ENCODE measurements around the gene SHE.
"Not testable (repeated sequence)": the region's sequence is repeated elsewhere in the genome, so short reads cannot be mapped to it uniquely, and the experiment has no call there.

SHE gene

DNA sequence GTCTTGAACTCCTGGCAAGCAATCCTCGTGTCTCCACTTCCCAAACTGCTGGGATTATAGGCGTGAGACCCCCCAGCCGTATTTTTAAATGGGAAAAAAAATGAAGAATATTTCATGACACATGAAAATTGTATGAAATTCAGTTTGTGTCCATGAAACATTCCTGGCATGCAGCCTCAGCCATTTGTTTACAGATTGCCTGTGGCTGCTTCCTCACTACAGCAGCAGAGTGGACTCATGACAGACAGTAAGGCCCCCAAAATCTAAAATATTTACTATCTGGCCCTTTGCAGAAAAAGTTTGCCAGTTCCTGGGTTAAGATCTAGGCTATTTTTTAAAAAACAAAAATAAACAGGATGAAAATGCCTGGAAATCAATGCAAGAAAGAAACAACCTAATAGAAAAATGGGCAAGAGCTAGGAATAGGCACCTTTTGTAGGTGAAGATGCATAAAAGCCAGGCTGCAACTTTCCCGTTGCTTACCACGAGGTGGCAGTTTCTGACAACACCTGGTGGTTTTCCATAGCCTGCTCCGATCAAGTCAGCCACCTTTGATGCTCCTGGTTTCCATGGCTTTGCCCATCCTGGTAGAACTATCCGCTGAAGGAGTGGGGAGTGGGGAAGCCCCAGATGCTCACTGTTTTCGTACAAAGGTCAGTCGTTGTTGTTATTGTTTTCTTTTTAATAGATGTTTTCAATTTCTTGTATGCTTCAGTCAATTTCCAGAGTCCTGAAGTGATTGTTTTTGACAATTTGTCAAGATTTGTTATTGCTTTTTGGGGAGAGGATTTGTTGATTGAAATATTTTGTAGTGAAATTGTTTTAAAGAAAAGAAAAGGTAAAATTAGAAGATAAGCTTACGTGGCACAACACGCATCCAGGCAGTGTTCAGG lies 32.0 kb upstream of the SHE start:
- no peak for DNase-seq
- Mint-ChIP-seq H3K27me3 (peaks cover 22 to 53% of the 10 kb centered on the region in 2 donors), H3K36me3 (ENCODE audit: insufficient read depth) (no peaks in the 10 kb centered on the region), H3K27ac (no peak overlapping the region), H3K9me3 (no peaks in the 10 kb centered on the region), H3K4me3 (no peak overlapping the region), H3K4me1 (ENCODE audit: low read depth in 2 of 2) (peaks cover 0 to 2% of the 10 kb centered on the region in 2 donors)
- ATAC-seq (replicated peaks), result no peak

- H3K4me3 Mint-ChIP-seq; H3K27ac Mint-ChIP-seq; H3K4me1 Mint-ChIP-seq (ENCODE audit: low read depth in 2 of 2); H3K9me3 Mint-ChIP-seq; DNase-seq; H3K36me3 Mint-ChIP-seq (ENCODE audit: insufficient read depth); ATAC-seq (replicated peaks): not testable (repeated sequence)
- peaks cover 22 to 46% of the 10 kb centered on the region in 2 donors for H3K27me3 Mint-ChIP-seq
Observed at GRCh38 chr1:154531950-154532349, 29.7 kb upstream of the SHE start.

DNA sequence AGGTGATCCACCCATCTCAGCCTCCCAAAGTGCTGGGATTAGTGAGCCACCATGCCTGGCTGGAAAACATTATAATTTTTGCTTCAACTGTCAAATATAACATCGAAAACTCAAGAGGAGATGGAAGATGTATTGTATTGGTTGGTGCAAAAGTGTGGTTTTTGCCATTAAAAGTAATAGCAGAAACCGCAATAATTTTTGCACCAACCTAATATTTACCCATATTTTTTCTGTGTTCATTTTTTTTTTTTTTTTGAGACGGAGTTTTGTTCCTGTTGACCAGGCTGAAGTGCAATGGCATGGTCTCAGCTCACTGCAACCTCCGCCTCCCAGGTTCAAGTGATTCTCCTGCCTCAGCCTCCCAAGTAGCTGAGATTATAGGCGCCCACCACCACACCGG lies 27.1 kb upstream of the SHE start:
- Mint-ChIP-seq H3K27me3 (peaks cover 5 to 25% of the 10 kb centered on the region in 2 donors), H3K9me3 (no peaks in the 10 kb centered on the region), H3K4me1 (ENCODE audit: low read depth in 2 of 2) (peaks cover 0 to under 1% of the 10 kb centered on the region in 2 donors), H3K27ac (no peak overlapping the region), H3K4me3 (no peak overlapping the region), H3K36me3 (ENCODE audit: insufficient read depth) (no peaks in the 10 kb centered on the region)
- ATAC-seq (replicated peaks), result no peak
- no peak for DNase-seq

- no peaks in the 10 kb centered on the region for H3K9me3 Mint-ChIP-seq
Observed at GRCh38 chr1:154527192-154527591, 25.0 kb upstream of the SHE start.

GRCh38 chr1:154524881-154525280 lies 22.7 kb upstream of the SHE start:
- no peaks in the 10 kb centered on the region for H3K9me3 Mint-ChIP-seq
- H3K36me3 Mint-ChIP-seq (ENCODE audit: insufficient read depth), result no peaks in the 10 kb centered on the region
- H3K27ac Mint-ChIP-seq, result no peak overlapping the region
- H3K4me1 Mint-ChIP-seq (ENCODE audit: low read depth in 2 of 2), result no peaks in the 10 kb centered on the region
- H3K4me3 Mint-ChIP-seq, result no peak overlapping the region
- no peak for DNase-seq
- no peak for ATAC-seq (replicated peaks)
- peaks cover 12 to 37% of the 10 kb centered on the region in 2 donors for H3K27me3 Mint-ChIP-seq

More at GRCh38 chr1:154527192-154527591, 25.0 kb upstream of the SHE start:
- no peaks in the 10 kb centered on the region for H3K36me3 Mint-ChIP-seq (ENCODE audit: insufficient read depth)
- no peak for ATAC-seq (replicated peaks)
- no peak overlapping the region for H3K4me3 Mint-ChIP-seq
- H3K27ac Mint-ChIP-seq, result no peak overlapping the region
- DNase-seq, result no peak
- no peaks in the 10 kb centered on the region for H3K4me1 Mint-ChIP-seq (ENCODE audit: low read depth in 2 of 2)
- H3K27me3 Mint-ChIP-seq, result peaks cover 12 to 29% of the 10 kb centered on the region in 2 donors

DNA sequence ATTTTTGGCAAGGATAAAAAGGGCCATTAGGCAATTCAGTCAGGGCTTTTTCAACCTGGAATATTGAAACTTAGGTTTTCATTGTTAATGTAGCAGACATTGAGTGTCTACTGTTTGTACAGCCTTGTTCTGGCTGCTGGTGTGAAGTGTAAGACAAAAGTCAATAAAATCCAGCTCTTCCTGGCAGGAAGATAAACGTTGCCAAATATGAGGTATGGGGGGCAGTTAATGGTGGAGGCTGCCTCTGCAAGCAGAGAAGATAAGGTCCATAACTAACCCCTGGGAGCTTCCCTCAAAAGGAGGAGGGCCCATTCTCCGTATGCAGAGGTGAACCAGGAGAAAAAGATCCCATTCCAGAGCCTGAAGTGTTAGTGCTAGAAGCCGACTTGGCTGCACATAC lies 19.5 kb upstream of the SHE start:
- Mint-ChIP-seq H3K4me1 (ENCODE audit: low read depth in 2 of 2) (no peaks in the 10 kb centered on the region), H3K4me3 (no peak overlapping the region), H3K27ac (no peak overlapping the region), H3K27me3 (peaks cover 22 to 49% of the 10 kb centered on the region in 2 donors), H3K9me3 (no peaks in the 10 kb centered on the region), H3K36me3 (ENCODE audit: insufficient read depth) (no peaks in the 10 kb centered on the region)
- DNase-seq (no peak), ATAC-seq (replicated peaks) (no peak)

DNA sequence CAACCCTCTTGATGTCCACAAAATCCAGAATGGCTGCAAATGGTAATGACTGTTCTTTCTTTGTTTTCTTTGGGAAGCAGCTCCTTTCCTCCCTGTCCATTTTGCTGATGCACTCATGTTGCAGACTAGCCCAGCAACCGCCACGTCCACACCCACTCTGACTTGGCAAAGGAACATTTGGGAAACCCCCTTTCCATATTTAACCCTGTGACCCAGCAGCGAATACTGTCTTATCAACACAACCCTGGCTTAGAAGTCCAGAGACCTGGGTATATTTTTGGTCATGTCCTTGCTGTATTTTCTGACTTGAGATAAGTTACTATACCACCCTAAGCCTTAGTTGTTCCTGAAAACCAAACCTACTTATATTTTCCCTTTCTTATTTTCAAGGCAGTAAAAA lies 18.1 kb upstream of the SHE start:
- H3K36me3 Mint-ChIP-seq (ENCODE audit: insufficient read depth), result no peaks in the 10 kb centered on the region
- H3K27ac Mint-ChIP-seq, result no peak overlapping the region
- no peak for ATAC-seq (replicated peaks)
- no peak for DNase-seq
- no peak overlapping the region for H3K4me3 Mint-ChIP-seq
- H3K9me3 Mint-ChIP-seq, result no peaks in the 10 kb centered on the region
- H3K27me3 Mint-ChIP-seq, result peaks cover 36 to 63% of the 10 kb centered on the region in 2 donors
- no peaks in the 10 kb centered on the region for H3K4me1 Mint-ChIP-seq (ENCODE audit: low read depth in 2 of 2)

DNA sequence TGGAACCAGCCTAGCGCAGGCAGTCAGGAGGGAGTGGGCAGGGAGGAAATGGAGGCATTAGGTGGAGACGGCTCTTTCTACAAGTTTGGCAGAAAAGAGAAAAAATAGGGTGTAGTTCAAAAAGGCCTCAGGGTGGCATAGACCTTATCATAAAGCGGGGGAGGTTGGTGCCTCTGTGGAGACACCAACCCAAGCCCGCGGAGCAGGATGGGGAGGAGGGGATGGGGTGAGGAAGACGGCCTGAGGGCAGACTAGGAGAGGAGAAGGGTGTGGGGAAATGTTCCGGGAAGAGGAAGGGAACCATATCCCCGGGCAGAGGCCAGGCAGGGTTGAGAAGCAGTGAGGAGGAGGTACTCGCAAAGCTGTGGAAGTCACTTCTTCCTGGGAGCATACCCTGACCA lies 17.4 kb upstream of the SHE start:
- Mint-ChIP-seq H3K27me3 (peaks cover 38 to 69% of the 10 kb centered on the region in 2 donors), H3K4me1 (ENCODE audit: low read depth in 2 of 2) (no peaks in the 10 kb centered on the region), H3K36me3 (ENCODE audit: insufficient read depth) (no peaks in the 10 kb centered on the region), H3K9me3 (no peaks in the 10 kb centered on the region), H3K4me3 (no peak overlapping the region), H3K27ac (no peak overlapping the region)
- DNase-seq, result no peak
- no peak for ATAC-seq (replicated peaks)

- H3K36me3 Mint-ChIP-seq (ENCODE audit: insufficient read depth), result no peaks in the 10 kb centered on the region
- no peak overlapping the region for H3K4me3 Mint-ChIP-seq
- no peak for ATAC-seq (replicated peaks)
- no peak overlapping the region for H3K27ac Mint-ChIP-seq
- H3K9me3 Mint-ChIP-seq, result no peaks in the 10 kb centered on the region
- H3K27me3 Mint-ChIP-seq, result peaks cover 33 to 72% of the 10 kb centered on the region in 2 donors
- no peak for DNase-seq
- no peaks in the 10 kb centered on the region for H3K4me1 Mint-ChIP-seq (ENCODE audit: low read depth in 2 of 2)
Observed at GRCh38 chr1:154517661-154518060, 15.4 kb upstream of the SHE start.

GRCh38 chr1:154514066-154514553 lies 11.9 kb upstream of the SHE start:
- Mint-ChIP-seq H3K27me3 (peaks cover 42 to 63% of the 10 kb centered on the region in 2 donors), H3K9me3 (no peaks in the 10 kb centered on the region), H3K4me1 (ENCODE audit: low read depth in 2 of 2) (no peaks in the 10 kb centered on the region), H3K4me3 (no peak overlapping the region), H3K36me3 (ENCODE audit: insufficient read depth) (no peaks in the 10 kb centered on the region), H3K27ac (no peak overlapping the region)
- no peak for DNase-seq
- no peak for ATAC-seq (replicated peaks)

GRCh38 chr1:154512760-154513159 lies 10.5 kb upstream of the SHE start:
- ATAC-seq (replicated peaks), result no peak
- H3K36me3 Mint-ChIP-seq (ENCODE audit: insufficient read depth), result no peaks in the 10 kb centered on the region
- H3K9me3 Mint-ChIP-seq, result no peaks in the 10 kb centered on the region
- H3K27ac Mint-ChIP-seq, result no peak overlapping the region
- no peaks in the 10 kb centered on the region for H3K4me1 Mint-ChIP-seq (ENCODE audit: low read depth in 2 of 2)
- no peak overlapping the region for H3K4me3 Mint-ChIP-seq
- peaks cover 51 to 73% of the 10 kb centered on the region in 2 donors for H3K27me3 Mint-ChIP-seq
- DNase-seq, result no peak

DNA sequence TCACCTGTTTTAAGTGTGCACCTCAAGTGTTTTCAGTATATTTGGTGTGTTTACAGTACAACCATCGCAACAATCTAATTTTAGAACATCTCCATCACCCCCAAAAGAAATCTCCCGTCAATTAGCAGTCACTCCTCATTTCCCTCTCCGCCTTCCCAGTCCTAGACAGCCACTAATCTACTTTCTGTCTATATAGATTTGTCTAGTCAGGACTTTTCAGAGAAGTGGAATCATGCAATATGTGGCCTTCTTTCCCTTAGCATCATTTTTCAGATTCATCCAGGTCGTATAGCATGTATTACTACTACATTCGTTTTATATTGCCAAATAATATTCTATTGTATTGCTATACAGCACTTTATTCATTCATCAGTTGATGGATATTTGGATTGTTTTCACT lies 1.7 kb upstream of the SHE start:
- H3K36me3 Mint-ChIP-seq (ENCODE audit: insufficient read depth), result no peaks in the 10 kb centered on the region
- no peak overlapping the region for H3K27ac Mint-ChIP-seq
- H3K4me3 Mint-ChIP-seq, result peak overlapping the region in 1 of 2 donors; percentile 1
- peaks cover 0 to 3% of the 10 kb centered on the region in 2 donors for H3K4me1 Mint-ChIP-seq (ENCODE audit: low read depth in 2 of 2)
- H3K27me3 Mint-ChIP-seq, result peaks cover 65 to 85% of the 10 kb centered on the region in 2 donors
- H3K9me3 Mint-ChIP-seq, result no peaks in the 10 kb centered on the region
- ATAC-seq (replicated peaks), result no peak
- no peak for DNase-seq

DNA sequence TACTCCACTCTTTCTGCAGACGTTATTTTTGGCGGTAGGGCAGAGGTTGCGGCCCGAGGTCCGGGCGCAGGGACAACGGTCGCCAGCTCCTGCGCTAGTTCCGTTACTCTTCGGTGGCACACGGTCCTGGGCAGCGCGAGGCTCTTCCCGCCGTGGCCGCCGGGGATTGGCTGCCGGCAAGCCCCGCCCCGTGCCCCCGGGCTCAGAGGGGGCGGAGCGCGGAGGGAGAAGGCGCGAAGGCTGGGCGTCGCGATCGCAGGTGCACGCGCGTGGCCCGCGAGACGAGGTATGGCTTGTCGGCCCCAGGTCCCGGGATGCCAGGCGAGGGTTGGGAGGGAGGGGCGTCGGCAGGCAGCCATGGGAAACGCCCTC lies 518 bp upstream of the SHE start:
- H3K4me1 Mint-ChIP-seq (ENCODE audit: low read depth in 2 of 2), result peaks cover 0 to 3% of the 10 kb centered on the region in 2 donors
- H3K27ac Mint-ChIP-seq, result no peak overlapping the region
- no peak for DNase-seq
- no peaks in the 10 kb centered on the region for H3K9me3 Mint-ChIP-seq
- peaks cover 63 to 77% of the 10 kb centered on the region in 2 donors for H3K27me3 Mint-ChIP-seq
- peak overlapping the region; percentile 33 to 50 for H3K4me3 Mint-ChIP-seq
- no peaks in the 10 kb centered on the region for H3K36me3 Mint-ChIP-seq (ENCODE audit: insufficient read depth)
- ATAC-seq (replicated peaks), result no peak

GRCh38 chr1:154501423-154502065 lies 668 bp downstream of the SHE start:
- Mint-ChIP-seq H3K27ac (no peak overlapping the region), H3K36me3 (ENCODE audit: insufficient read depth) (no peaks in the 10 kb centered on the region), H3K27me3 (peaks cover 51 to 65% of the 10 kb centered on the region in 2 donors), H3K4me1 (ENCODE audit: low read depth in 2 of 2) (peaks cover 3 to 5% of the 10 kb centered on the region in 2 donors), H3K9me3 (no peaks in the 10 kb centered on the region), H3K4me3 (peak overlapping the region; percentile 6 to 48)
- ATAC-seq (replicated peaks), result peak; percentile 45
- DNase-seq, result no peak
